GM18517 (cell line): ENCODE results near the gene ADARB2.

Source experiments
- ATAC-seq: cut with Tn5 transposase; IDR thresholded peaks from one replicate; pipeline ENCODE4 v1.9.1; 2021; ENCODE audit warnings: mild to moderate bottlenecking, moderate library complexity; ENCODE audit not compliant: unreplicated experiment

ADARB2 gene

DNA sequence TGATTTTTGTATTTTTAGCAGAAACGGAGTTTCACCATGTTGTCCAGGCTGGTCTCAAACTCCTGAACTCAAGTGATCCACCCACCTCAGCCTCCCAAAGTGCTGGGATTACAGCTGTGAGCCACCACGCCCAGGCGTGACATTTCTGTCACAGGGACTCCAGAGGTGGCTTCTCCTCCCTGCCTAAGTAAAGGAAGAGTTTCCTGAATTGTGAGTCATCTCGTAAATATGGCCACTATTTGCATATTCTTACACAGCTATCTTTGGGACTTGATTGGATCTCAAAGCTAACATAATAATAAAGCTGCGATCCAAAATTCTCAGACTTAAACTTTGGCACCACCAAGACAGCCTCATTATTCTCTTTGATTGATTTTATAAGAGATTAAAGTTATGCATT lies 50.1 kb downstream of the ADARB2 start:
- no peak for ATAC-seq

DNA sequence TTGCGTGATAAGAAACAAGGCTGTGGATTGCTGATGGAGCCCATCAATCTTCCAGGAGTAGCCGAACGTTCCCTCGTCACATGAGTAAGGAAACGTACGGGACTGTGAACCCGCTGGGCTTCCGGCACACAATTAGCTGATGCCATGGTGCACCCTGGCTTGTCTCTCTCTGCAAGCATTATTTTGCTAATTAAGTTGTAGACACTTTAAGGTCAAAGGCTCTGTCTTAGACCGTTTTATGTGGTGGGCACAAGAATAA lies 50.9 kb downstream of the ADARB2 start:
- no peak for ATAC-seq

DNA sequence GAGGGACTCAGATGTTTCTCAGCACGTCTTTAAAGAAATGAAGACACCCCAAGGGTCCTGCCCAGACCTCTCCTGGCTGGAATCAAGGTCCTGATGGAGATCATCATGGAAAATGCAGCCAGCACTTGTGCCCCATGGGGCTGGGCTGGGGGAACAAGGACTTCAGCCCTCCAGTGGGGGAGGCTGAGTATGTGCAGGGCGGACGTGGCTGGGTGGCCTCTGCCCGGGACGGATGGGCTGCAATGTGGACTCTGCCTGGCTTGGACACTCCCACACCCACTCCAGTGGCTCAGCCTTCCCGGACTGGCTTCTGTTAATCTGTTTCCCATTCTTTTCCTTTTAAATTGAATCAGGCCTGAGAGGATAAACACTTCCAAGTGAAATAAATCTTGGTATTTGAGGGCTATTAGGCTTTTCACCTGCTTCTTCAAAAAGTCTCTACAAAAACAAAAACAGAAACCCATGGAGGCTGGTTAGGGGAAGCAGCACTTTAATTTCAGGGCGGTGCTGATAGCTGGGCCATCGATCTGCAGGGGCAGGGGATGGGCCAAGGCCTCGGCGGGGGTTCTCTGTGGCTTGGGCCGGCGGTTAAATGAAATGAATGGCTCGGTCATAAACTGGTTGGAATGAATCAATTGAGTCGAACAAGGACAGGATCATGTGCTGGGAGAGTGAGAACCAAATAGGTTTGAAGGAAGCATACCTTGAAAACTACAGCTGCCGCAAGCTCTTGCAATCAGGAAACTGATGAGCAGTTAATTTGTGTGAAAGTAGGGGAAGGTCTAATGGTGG lies 51.4 kb downstream of the ADARB2 start:
- ATAC-seq: no peak

DNA sequence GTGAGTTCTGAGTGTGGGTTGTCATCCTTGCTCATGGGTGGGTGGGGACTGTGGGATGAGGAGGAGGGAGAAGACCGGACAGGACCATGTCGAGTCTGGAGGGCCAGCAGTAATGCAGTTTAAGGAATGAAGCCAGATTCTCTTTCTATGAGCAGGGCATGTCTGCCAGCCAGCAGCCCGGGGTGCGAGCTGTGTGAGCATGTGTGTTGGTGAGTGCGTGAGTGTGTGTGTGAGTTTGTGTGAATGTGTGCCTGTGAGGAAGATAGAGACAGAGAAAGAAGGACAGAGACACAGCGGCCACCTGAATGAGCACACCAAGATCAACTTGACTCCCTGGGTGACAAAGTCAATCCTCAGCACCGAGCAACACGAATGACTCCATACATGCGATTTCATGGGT lies 52.3 kb downstream of the ADARB2 start:
- no peak for ATAC-seq

DNA sequence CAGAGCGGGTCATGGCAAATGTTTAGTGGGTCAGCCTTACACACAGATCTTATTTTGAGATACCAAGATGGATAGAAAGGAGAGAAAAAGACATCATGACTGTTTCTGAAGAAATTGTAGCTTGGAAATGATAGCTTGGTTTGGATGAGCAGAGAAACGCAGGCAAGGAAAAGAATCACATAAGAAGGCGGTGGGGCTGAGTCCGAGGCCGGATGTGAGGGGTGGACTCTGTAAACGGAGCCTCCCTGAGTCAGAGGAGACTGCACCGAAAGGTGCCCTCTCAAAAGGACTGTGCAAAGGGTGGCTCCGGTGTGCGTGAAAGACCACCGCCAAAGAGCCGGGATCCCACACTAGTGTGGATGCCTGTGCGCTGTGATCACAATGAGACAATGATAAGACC lies 53.7 kb downstream of the ADARB2 start:
- ATAC-seq: no peak

DNA sequence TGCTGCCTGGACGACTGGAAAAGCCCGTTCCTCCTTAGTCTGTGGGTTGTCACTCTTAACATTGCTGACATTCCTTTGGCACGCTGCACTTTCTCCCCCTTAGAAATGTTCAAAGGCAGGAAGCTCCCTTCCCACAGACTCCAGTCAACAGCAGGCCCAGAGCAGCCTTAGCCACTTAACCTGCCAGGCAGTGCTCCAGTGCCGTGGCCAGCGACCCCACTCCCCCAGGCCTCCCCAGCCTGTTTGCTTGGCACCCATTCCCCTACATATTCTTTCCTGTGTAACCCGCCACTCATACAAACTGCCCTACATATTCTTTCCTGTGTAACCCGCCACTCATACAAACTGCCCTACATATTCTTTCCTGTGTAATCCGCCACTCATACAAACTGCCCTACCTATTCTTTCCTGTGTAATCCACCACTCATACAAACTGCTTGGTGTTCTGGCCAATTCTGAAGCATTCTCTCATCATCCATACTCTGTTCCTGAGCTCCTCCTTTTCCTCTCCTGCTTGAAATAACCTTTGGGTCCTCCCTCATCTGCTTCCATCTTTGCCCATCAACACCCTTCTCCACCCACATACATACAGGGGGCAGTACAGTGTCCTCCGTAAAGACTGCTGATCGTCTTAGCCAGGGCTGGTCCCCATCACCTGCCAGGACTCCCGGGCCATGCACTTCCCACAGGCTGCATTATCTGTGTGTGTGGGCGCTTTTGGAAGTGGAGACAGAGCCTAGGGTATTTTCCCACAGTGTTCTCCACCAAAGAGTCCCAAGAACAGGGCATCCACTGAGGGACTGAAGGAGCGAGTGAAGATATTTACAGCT lies 57.3 kb downstream of the ADARB2 start:
- ATAC-seq: no peak

DNA sequence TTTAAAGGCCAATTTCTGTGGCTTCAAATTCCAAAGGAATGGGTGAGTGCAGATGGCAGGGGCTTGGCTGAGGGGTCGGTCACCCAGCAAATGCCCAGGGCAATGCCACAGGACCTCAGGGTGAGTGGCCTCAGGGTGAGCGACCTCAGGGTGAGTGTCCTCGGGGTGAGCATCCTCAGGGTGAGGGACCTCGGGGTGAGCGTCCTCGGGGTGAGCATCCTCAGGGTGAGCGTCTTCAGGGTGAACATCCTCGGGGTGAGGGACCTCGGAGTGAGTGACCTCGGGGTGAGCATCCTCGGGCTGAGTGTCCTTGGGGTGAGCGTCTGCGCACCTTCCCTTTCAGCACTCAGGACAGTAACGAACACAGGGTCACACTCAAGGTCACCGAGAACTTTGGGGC lies 59.2 kb downstream of the ADARB2 start:
- ATAC-seq: no peak

DNA sequence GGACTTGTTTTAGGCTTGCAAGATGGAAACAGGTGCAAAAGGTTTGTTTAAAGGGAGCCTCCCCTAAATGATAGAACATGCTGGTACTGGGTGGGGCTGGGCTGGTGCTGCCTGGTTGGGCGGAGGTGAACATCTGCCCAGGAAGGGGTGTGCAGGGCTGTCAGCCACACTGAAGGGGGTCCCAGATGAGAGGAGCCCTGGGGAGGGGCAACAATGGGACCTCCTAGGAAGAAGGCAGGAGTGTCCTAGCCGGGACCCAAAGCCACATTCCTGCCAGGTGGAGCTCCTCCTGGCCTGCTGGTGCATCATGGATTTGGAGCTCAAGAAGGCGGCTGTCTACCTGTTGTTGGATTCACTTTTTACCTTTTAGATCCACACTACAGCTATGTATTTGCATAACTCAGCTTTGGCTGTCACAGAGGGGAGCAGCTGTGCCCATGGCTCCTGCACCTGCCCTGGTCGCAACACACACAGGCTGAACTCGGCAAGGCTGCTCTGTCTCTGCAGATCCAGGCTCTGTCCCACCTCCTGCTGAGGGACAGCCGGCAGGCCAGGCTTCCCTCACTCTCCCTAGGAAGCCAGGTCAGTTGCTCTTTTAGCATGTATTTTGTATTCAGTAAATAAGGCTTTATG lies 59.9 kb downstream of the ADARB2 start:
- ATAC-seq: no peak

DNA sequence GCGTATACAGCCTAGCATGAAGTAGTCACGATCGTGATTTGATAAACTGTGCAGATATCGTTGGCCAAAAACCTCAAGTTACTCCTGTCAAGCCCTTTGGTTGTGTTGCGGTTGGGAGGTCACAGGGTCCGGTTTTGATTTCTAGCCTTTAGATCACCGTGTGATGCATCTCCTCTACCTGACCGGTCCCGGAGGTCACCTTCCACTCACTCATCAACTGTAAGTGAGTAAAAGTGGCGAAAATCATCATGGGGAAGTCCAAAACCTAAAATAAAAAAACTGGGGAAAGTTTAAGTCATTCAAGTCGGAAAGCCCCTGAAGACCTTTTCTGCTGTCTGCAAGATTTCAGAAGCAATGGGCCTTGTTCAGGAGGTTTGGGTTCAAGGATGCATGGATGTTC lies 62.8 kb downstream of the ADARB2 start:
- ATAC-seq: no peak

DNA sequence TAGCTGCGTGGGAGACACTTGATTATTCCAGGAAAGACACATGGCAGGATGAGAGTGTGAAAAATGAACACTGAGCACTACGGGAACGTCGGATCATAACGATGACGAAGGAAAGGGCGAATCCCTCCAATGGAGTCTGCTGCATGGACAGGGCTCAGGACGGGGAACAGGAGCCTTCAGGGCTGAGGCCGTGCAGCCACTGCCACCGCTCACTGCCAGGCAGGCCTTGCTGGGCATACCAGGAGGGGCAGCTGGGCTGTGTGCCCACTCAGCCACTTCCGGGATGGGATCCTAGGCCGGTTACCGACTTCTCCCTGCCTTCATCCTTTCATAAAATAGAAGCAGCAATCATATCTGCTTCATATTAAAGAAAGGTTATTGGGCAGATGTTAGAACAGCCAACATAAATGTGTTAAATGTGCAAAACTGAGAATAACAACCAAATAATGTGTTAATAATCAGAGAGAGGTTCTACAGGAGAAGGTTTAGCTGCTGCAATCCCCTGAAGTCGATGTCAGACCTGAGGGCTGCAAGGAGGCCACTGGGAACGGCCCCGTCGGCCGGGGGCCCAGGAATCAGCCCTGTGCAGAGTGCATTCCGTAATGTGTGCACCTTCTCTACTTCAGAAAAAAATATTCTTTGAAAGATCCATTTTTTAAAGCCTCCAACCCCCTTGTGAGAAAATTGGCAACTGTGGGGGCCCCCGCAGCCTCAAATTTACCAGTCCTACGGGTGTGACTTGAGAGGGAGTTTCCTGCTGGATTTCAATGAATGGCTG lies 63.6 kb downstream of the ADARB2 start:
- ATAC-seq: no peak

DNA sequence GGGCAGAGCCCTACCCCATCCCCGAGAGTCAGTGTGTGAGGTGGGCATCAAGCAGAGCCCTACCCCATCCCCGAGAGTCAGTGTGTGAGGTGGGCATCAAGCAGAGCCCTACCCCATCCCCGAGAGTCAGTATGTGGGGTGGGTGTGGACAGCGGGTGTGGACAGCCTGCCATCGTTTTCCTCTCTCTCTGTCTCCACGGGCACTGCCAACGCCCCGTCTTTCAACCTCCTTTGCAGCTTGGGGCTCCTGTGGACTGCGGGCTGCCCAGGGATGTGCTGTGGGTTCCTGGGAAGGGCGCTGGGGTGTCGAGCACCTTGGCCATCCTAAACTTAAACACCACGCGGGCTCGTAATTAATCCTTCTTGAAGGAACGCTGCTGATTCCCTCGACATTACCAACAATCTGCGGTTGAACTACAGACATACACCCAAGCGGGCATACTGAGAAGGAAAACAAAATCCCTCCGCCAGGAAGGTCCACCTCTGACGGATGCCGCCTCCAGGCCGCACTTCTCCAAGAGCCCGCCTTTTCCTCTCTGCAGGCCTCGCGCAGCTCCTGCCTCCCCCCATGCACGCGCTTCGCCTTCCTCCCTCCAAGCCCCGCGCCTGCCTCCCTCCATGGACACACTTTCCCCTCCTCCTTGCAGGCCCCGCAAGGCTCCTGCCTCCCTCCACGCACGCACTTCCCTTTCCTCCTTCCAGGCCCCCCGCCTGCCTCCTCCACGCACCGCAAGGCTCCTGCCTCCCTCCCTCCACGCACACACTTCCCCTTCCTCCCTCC lies 65.1 kb downstream of the ADARB2 start:
- ATAC-seq: no peak

DNA sequence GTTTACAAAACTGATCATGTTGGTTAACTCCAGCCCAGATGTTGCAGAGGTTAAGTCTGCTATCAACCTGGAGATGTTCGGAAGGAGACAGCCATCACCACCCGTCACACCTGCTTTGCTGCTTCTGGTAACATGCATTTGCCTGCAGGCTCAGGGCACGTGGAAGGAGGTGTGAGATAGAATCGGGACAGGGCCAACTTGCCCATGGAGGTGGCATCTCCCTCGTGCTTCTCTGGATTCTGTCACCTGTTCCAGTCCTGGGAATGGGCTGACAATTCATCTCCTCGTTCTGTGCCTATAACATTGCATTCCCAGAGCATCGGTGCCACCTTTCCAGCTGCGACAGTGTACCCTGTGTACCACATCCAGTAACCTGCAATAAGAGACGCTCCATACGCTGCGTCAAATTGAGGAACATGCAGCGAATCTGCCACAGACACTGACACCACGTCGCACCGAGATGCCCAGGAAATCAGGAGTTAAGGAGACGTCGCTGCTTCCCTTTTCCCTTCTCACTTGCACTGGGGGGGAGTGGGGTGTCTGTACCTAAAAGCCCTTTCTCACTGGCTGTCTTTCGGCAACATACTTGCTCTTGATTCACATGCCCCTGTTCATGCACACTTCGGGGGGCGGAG lies 65.8 kb downstream of the ADARB2 start:
- no peak for ATAC-seq

DNA sequence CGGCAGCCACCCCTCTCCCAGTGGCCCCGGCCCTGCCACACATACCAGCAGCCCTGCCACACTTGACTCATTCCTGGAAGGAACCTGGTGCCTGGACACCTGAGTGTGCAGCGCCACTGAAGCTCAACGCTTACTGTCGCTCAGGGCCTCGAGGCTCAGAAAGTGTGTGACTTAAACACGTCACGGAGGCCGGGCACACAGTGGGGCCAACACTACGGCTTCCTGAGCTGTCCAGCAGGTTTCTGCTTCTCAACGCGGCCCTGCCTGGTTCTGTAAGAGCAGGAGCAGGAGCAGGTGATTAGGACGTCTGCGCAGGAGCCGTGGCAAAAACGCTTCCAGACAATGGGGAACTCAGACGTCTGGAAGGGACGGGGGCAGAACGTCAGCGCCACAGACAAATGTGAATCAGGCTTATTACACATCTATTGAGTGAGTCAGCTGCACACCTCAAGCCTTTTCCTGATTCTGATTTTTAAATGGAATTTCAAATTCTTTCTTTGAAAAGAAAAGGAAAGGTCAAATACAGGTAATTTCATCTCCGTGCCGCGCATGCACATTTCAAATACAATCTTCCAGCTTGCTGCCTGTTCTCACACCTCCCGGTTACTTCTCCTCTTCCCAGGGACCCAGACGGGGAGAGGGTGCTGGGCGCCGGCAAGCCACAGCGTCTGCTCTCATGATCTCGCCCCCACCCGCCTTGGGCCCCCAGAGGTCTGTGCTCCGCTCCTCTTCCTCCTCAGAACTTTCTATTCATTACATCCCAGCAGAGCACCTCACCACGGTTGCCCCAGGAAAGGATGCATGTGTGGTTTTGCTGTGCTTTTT lies 66.6 kb downstream of the ADARB2 start:
- ATAC-seq: no peak

DNA sequence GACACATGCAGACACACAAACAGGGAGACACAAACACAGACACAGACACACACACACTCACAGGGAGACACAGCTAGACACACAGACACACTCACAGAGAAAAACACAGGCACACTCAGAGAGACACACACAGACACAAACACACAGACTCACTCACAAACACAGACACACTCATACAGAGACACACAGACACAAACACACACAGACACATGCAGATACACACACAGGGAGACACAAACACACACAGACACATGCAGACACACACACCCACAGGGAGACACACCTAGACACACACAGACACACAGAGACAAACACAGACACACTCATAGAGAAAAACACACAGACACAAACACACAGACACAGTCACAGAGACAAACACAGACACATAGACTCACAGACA lies 67.9 kb downstream of the ADARB2 start:
- ATAC-seq: no peak

DNA sequence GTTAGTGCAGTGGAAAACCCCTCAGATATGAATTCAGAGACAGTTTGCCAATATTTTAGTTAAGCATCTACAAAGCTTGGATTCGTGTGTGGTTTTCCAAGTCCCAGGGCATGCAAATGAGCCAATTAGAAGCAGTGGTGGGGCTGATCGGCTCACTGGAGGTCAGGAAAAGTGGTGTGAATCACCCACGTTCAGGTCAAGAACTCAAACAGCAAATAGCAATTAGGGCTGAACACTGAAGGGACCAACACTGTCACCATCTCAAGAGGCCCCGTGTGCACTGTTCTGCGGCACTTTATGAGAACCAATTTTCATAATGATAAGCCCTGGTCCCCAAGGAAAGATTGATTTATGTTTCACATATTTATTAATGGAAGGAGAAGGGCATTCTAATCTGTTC lies 68.9 kb downstream of the ADARB2 start:
- no peak for ATAC-seq

DNA sequence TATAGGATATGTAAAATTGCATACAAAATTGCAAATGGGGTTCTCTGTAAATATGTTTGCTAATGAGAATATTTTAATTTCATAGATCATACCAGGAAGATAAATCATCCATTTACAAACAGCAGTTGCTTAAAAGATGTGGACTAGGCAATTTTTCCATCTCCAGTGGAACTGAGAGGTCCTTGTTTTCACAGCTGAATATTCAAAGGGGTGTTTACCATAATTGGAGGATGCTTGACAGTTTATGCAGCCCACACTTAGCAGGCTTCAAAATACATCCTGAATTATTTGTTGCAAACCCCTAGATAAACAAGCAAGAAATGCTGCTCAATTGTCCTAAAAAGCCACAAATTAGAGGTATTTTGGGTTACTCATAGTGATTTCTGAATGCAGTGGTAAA lies 69.9 kb downstream of the ADARB2 start:
- ATAC-seq: no peak

DNA sequence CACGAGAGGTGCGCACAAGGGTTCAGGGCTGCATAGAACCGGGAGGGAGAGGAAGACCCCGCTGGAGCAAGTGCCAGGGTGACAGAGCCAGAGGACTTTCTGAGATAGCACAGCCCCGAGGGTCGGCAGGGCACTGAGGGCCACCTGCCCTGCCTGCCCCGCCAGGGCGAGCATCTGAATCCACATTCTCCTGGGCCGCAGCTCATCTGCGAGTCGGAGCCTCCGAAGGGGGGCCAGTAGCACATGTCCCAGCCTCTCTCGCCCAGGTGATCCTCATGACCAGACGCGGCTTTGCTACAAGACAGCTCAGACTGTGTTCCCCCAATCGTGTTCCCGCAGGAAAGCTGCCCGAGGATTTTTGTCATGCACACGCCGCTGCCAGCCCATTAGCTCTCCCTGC lies 71.2 kb downstream of the ADARB2 start:
- ATAC-seq: no peak

DNA sequence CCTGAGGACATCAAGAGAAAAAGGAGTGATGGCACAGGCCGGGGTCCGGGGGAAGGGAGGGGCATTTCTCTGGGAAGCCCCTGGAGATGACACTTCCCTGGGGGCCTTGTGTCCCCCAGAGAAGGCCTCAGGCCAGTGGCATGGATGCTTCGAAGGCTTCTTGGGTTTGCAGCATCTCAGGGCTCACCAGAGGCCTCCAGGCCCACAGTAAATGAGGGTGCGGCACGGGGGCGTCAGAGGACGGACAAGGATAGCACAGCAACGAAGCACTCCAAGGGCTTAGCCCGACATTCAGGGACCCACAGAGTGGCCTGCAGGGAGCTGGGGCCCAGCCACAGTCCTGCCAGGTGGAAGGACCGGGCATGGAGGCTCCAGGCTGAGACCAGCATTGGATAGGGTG lies 71.6 kb downstream of the ADARB2 start:
- ATAC-seq: no peak

DNA sequence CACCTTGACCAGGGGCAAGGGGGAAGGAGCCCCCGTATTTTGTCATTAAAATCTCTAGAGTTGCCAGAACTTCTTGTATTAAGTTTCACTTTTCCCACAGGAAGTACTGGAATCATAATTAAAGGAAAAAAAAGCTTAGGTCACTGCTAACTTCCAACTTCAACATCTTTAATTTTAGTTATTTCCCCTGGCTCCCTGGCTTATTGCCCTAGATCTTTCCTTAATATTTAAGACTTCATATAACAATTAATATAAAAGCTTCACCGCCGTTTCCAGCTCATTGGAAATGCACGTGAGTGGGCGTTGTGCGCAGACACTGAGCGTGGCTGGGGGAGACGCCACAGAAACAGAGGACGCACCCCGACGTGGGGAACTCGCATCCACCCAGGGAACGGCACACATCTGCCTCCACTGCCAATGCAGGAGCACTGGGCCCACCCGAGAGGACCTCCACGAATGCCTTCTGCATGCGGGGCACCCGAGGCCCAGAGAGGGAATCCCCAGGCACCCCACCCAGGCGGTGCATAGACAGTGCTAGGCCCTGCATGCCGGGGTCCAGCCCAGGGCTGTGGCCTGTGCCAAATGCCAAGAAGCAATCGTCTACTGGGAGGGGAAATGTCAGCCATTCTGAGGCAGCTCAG lies 72.2 kb downstream of the ADARB2 start:
- no peak for ATAC-seq
